ENCODE measurements around the gene SFI1. TPM values are rescaled to one million over a fixed set of nuclear protein-coding genes. Genes with fewer than 3 reads are reported as not detected.

Gene SFI1
- total and polyA plus RNA-seq, 5 donors from 2014 or later, result 18.6 to 300 (median 33.3) TPM

- H3K4me1 Mint-ChIP-seq, result peaks cover 0 to 20% (median 2%) of the 10 kb centered on the region in 4 donors
These were observed 125.3 kb downstream of the SFI1 start for GRCh38 chr22:31621507-31622124.

GRCh38 chr22:31622980-31623379, 126.6 kb downstream of the SFI1 start:
- Histone ChIP-seq H3K27ac (ENCODE audit: insufficient read depth, low read length, poor library complexity, severe bottlenecking) (no peak overlapping the region), H3K9me3 (ENCODE audit: control insufficient read depth in 2 of 2, low read length in 2 of 2) (no peaks in the 10 kb centered on the region), H3K36me3 (ENCODE audit: control insufficient read depth, insufficient read depth, low read length) (peaks cover 26% of the 10 kb centered on the region), H3K27me3 (ENCODE audit: control insufficient read depth, insufficient read depth, low read length) (no peaks in the 10 kb centered on the region), H3K4me3 (ENCODE audit: low read depth, low read length) (no peak overlapping the region), H3K4me1 (ENCODE audit: control insufficient read depth, insufficient read depth, low read length, poor library complexity, severe bottlenecking) (peaks cover 3% of the 10 kb centered on the region)
- Mint-ChIP-seq H3K9me3 (peaks cover 0 to 3% (median 0%) of the 10 kb centered on the region in 7 donors), H3K4me1 (peaks cover 0 to 31% (median 8%) of the 10 kb centered on the region in 4 donors), H3K27ac (no peak overlapping the region), H3K4me3 (peak overlapping the region in 2 of 4 donors; percentile 38 to 56), H3K36me3 (peaks cover 9% of the 10 kb centered on the region), H3K27me3 (no peaks in the 10 kb centered on the region)
- DNase-seq (no peak), ATAC-seq (ENCODE audit: low read depth in 2 of 2) (no peak)

More at GRCh38 chr22:31621507-31622124, 125.3 kb downstream of the SFI1 start:
- H3K9me3 Mint-ChIP-seq, result peaks cover 0 to 3% (median 0%) of the 10 kb centered on the region in 7 donors
- H3K27me3 Mint-ChIP-seq, result no peaks in the 10 kb centered on the region
- DNase-seq (no peak), ATAC-seq (ENCODE audit: low read depth in 2 of 2) (no peak)
- no peak overlapping the region for H3K27ac ChIP-seq (ENCODE audit: insufficient read depth, low read length, poor library complexity, severe bottlenecking)
- no peak overlapping the region for H3K4me3 ChIP-seq (ENCODE audit: low read depth, low read length)
- no peak overlapping the region for H3K4me3 Mint-ChIP-seq
- H3K27ac Mint-ChIP-seq, result peak overlapping the region in 1 of 3 donors; percentile 31
- H3K9me3 ChIP-seq (ENCODE audit: control insufficient read depth in 2 of 2, low read length in 2 of 2), result no peaks in the 10 kb centered on the region
- H3K36me3 ChIP-seq (ENCODE audit: control insufficient read depth, insufficient read depth, low read length), result peaks cover 31% of the 10 kb centered on the region
- H3K36me3 Mint-ChIP-seq, result peaks cover 9% of the 10 kb centered on the region
- H3K4me1 ChIP-seq (ENCODE audit: control insufficient read depth, insufficient read depth, low read length, poor library complexity, severe bottlenecking), result no peaks in the 10 kb centered on the region
- no peaks in the 10 kb centered on the region for H3K27me3 ChIP-seq (ENCODE audit: control insufficient read depth, insufficient read depth, low read length)

- Mint-ChIP-seq H3K27ac (no peak overlapping the region), H3K4me3 (no peak overlapping the region), H3K36me3 (peaks cover 5% of the 10 kb centered on the region), H3K4me1 (peaks cover 0 to 39% (median 13%) of the 10 kb centered on the region in 4 donors), H3K9me3 (peaks cover 0 to 3% (median 0%) of the 10 kb centered on the region in 7 donors), H3K27me3 (no peaks in the 10 kb centered on the region)
- Histone ChIP-seq H3K4me1 (ENCODE audit: control insufficient read depth, insufficient read depth, low read length, poor library complexity, severe bottlenecking) (peaks cover 9% of the 10 kb centered on the region), H3K4me3 (ENCODE audit: low read depth, low read length) (no peak overlapping the region), H3K36me3 (ENCODE audit: control insufficient read depth, insufficient read depth, low read length) (peaks cover 19% of the 10 kb centered on the region), H3K27me3 (ENCODE audit: control insufficient read depth, insufficient read depth, low read length) (no peaks in the 10 kb centered on the region), H3K9me3 (ENCODE audit: control insufficient read depth in 2 of 2, low read length in 2 of 2) (no peaks in the 10 kb centered on the region), H3K27ac (ENCODE audit: insufficient read depth, low read length, poor library complexity, severe bottlenecking) (no peak overlapping the region)
- ATAC-seq (ENCODE audit: low read depth in 2 of 2) (no peak), DNase-seq (no peak)
These were observed 127.4 kb downstream of the SFI1 start for GRCh38 chr22:31623592-31624304.

GRCh38 chr22:31625257-31625640, 128.9 kb downstream of the SFI1 start:
- Mint-ChIP-seq H3K4me3 (no peak overlapping the region), H3K27ac (peak overlapping the region; percentile 26 to 73 (median 62)), H3K4me1 (peaks cover 0 to 50% (median 15%) of the 10 kb centered on the region in 4 donors), H3K36me3 (no peaks in the 10 kb centered on the region), H3K9me3 (peaks cover 0 to 3% (median 0%) of the 10 kb centered on the region in 7 donors), H3K27me3 (no peaks in the 10 kb centered on the region)
- Histone ChIP-seq H3K4me1 (ENCODE audit: control insufficient read depth, insufficient read depth, low read length, poor library complexity, severe bottlenecking) (peaks cover 21% of the 10 kb centered on the region), H3K27ac (ENCODE audit: insufficient read depth, low read length, poor library complexity, severe bottlenecking) (peak overlapping the region; percentile 33), H3K9me3 (ENCODE audit: control insufficient read depth in 2 of 2, low read length in 2 of 2) (no peaks in the 10 kb centered on the region), H3K4me3 (ENCODE audit: low read depth, low read length) (no peak overlapping the region), H3K36me3 (ENCODE audit: control insufficient read depth, insufficient read depth, low read length) (peaks cover 9% of the 10 kb centered on the region), H3K27me3 (ENCODE audit: control insufficient read depth, insufficient read depth, low read length) (no peaks in the 10 kb centered on the region)
- ATAC-seq (ENCODE audit: low read depth in 2 of 2) (no peak), DNase-seq (no peak)

GRCh38 chr22:31625661-31626426, 129.5 kb downstream of the SFI1 start:
- H3K36me3 Mint-ChIP-seq, result no peaks in the 10 kb centered on the region
- peaks cover 0 to 53% (median 15%) of the 10 kb centered on the region in 4 donors for H3K4me1 Mint-ChIP-seq
- Histone ChIP-seq H3K36me3 (ENCODE audit: control insufficient read depth, insufficient read depth, low read length) (peaks cover 9% of the 10 kb centered on the region), H3K9me3 (ENCODE audit: control insufficient read depth in 2 of 2, low read length in 2 of 2) (no peaks in the 10 kb centered on the region), H3K4me1 (ENCODE audit: control insufficient read depth, insufficient read depth, low read length, poor library complexity, severe bottlenecking) (peaks cover 23% of the 10 kb centered on the region), H3K4me3 (ENCODE audit: low read depth, low read length) (no peak overlapping the region), H3K27me3 (ENCODE audit: control insufficient read depth, insufficient read depth, low read length) (no peaks in the 10 kb centered on the region), H3K27ac (ENCODE audit: insufficient read depth, low read length, poor library complexity, severe bottlenecking) (no peak overlapping the region)
- H3K27ac Mint-ChIP-seq, result peak overlapping the region in 2 of 3 donors; percentile 63 to 76
- ATAC-seq (ENCODE audit: low read depth in 2 of 2) (no peak), DNase-seq (no peak)
- peaks cover 0 to 3% (median 0%) of the 10 kb centered on the region in 7 donors for H3K9me3 Mint-ChIP-seq
- no peak overlapping the region for H3K4me3 Mint-ChIP-seq
- no peaks in the 10 kb centered on the region for H3K27me3 Mint-ChIP-seq

- ATAC-seq (ENCODE audit: low read depth in 2 of 2), result no peak
- Mint-ChIP-seq H3K36me3 (no peaks in the 10 kb centered on the region), H3K9me3 (peaks cover 0 to 3% (median 0%) of the 10 kb centered on the region in 7 donors), H3K4me1 (peaks cover 0 to 60% (median 16%) of the 10 kb centered on the region in 4 donors), H3K27ac (peak overlapping the region in 2 of 3 donors; percentile 48 to 89), H3K27me3 (no peaks in the 10 kb centered on the region), H3K4me3 (peak overlapping the region in 2 of 4 donors; percentile 2 to 58)
- Histone ChIP-seq H3K36me3 (ENCODE audit: control insufficient read depth, insufficient read depth, low read length) (peaks cover 3% of the 10 kb centered on the region), H3K9me3 (ENCODE audit: control insufficient read depth in 2 of 2, low read length in 2 of 2) (no peaks in the 10 kb centered on the region), H3K4me3 (ENCODE audit: low read depth, low read length) (no peak overlapping the region), H3K27ac (ENCODE audit: insufficient read depth, low read length, poor library complexity, severe bottlenecking) (no peak overlapping the region), H3K27me3 (ENCODE audit: control insufficient read depth, insufficient read depth, low read length) (no peaks in the 10 kb centered on the region), H3K4me1 (ENCODE audit: control insufficient read depth, insufficient read depth, low read length, poor library complexity, severe bottlenecking) (peaks cover 30% of the 10 kb centered on the region)
- DNase-seq, result no peak
These were observed 130.3 kb downstream of the SFI1 start for GRCh38 chr22:31626427-31627150.

- no peak for DNase-seq
- no peak overlapping the region for H3K4me3 ChIP-seq (ENCODE audit: low read depth, low read length)
- Mint-ChIP-seq H3K36me3 (no peaks in the 10 kb centered on the region), H3K27me3 (no peaks in the 10 kb centered on the region), H3K4me3 (peak overlapping the region in 3 of 4 donors; percentile 35 to 66 (median 58)), H3K4me1 (peaks cover 0 to 61% (median 16%) of the 10 kb centered on the region in 4 donors), H3K9me3 (peaks cover 0 to 3% (median 0%) of the 10 kb centered on the region in 7 donors), H3K27ac (peak overlapping the region in 2 of 3 donors; percentile 48 to 89)
- ATAC-seq (ENCODE audit: low read depth in 2 of 2), result no peak
- H3K4me1 ChIP-seq (ENCODE audit: control insufficient read depth, insufficient read depth, low read length, poor library complexity, severe bottlenecking), result peaks cover 30% of the 10 kb centered on the region
- H3K27me3 ChIP-seq (ENCODE audit: control insufficient read depth, insufficient read depth, low read length), result no peaks in the 10 kb centered on the region
- no peaks in the 10 kb centered on the region for H3K9me3 ChIP-seq (ENCODE audit: control insufficient read depth in 2 of 2, low read length in 2 of 2)
- H3K36me3 ChIP-seq (ENCODE audit: control insufficient read depth, insufficient read depth, low read length), result no peaks in the 10 kb centered on the region
- peak overlapping the region; percentile 38 for H3K27ac ChIP-seq (ENCODE audit: insufficient read depth, low read length, poor library complexity, severe bottlenecking)
These were observed 130.9 kb downstream of the SFI1 start for GRCh38 chr22:31627223-31627731.

Measured in CD4-positive, CD25-positive, alpha-beta regulatory T cell (primary cell).